T1000 (cell line): ENCODE measurements around the gene ZC3H12A.

Source experiments
- DNase-seq: peaks from one replicate; lab custom pipeline; 2025; ENCODE audit warnings: mixed read lengths; lab: John Stamatoyannopoulos, UW

ZC3H12A gene

GRCh38 chr1:37455516-37455915, 18.9 kb upstream of the ZC3H12A start:
- DNase-seq: no peak

GRCh38 chr1:37456614-37457013, 17.8 kb upstream of the ZC3H12A start:
- no peak for DNase-seq

GRCh38 chr1:37458551-37458950, 15.8 kb upstream of the ZC3H12A start:
- no peak for DNase-seq

GRCh38 chr1:37461698-37462436, 12.5 kb upstream of the ZC3H12A start:
- DNase-seq: no peak

- DNase-seq: no peak
Measured at GRCh38 chr1:37464443-37464842, 9.9 kb upstream of the ZC3H12A start.

GRCh38 chr1:37465593-37466517, 8.5 kb upstream of the ZC3H12A start:
- no peak for DNase-seq

GRCh38 chr1:37468037-37468436, 6.3 kb upstream of the ZC3H12A start:
- no peak for DNase-seq

GRCh38 chr1:37469386-37469785, 5.0 kb upstream of the ZC3H12A start:
- no peak for DNase-seq

GRCh38 chr1:37471345-37472231, 2.8 kb upstream of the ZC3H12A start:
- DNase-seq: peak; percentile 65

GRCh38 chr1:37472281-37472680, 2.1 kb upstream of the ZC3H12A start:
- no peak for DNase-seq

- no peak for DNase-seq
Measured at GRCh38 chr1:37472994-37473393, 1.4 kb upstream of the ZC3H12A start.

- DNase-seq: no peak
Measured at GRCh38 chr1:37473431-37474045, 842 bp upstream of the ZC3H12A start.

- peak; percentile 50 for DNase-seq
Measured at GRCh38 chr1:37474697-37475379, 458 bp downstream of the ZC3H12A start.

GRCh38 chr1:37475380-37476086, 1.2 kb downstream of the ZC3H12A start:
- DNase-seq: no peak

- DNase-seq: no peak
Measured at GRCh38 chr1:37476087-37476452, 1.7 kb downstream of the ZC3H12A start.

GRCh38 chr1:37476460-37477197, 2.2 kb downstream of the ZC3H12A start:
- DNase-seq: peak; percentile 76

- DNase-seq: peak; percentile 43
Measured at GRCh38 chr1:37477198-37477931, 3.0 kb downstream of the ZC3H12A start.

- DNase-seq: no peak
Measured at GRCh38 chr1:37477946-37478345, 3.6 kb downstream of the ZC3H12A start.

- no peak for DNase-seq
Measured at GRCh38 chr1:37478451-37478881, 4.1 kb downstream of the ZC3H12A start.
